Measurements from ENCODE around the gene CHST13. TPM values are rescaled to one million over a fixed set of nuclear protein-coding genes. Genes with fewer than 3 reads are reported as not detected.

The CHST13 gene
- total and polyA plus RNA-seq, 2 donors (not counting 3 experiments of a cell fraction or from before 2014, with no cell fraction given): 0.04 TPM; not detected in 1

DNA sequence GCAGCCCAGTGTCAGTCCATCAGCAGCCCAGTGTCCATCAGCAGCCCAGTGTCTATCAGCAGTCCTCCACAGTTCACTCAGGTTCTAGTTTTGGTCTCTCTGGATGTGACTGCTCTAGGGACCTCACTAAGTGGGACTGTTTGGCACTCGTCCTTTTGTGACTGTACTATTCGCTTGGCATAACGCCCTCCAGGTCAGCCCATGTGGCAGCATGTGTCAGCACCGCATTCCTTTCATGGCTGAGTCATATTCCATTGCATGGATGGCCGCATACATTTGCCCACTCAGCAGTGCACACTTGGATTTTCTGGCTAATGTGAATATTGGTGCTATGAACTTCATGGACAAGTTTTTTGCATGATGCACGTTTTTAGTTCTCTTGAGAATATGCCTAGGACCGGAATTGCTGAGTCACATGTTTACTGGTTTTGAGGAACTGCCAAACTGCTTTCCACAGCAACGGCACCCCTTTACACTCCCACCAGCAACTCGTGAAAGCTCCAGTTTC is 16.4 kb downstream of the CHST13 start:
- peak; percentile 72 for FAIRE-seq
- no peaks in the 10 kb centered on the region for H3K9me1 ChIP-seq (replicated peaks; ENCODE audit: control insufficient read depth, extremely low read depth, insufficient read depth, low read length)
- no peaks in the 10 kb centered on the region for H4K20me1 ChIP-seq (replicated peaks; ENCODE audit: control insufficient read depth, extremely low read depth, insufficient read depth, low read length)
- H3K79me2 ChIP-seq (ENCODE audit: control insufficient read depth, insufficient read depth, low read length): no peaks in the 10 kb centered on the region
- DNase-seq (ENCODE audit: low read depth, low spot score): peak; percentile 11
- no peak overlapping the region for H2AFZ ChIP-seq (ENCODE audit: low read depth, low read length)
- TF ChIP-seq POLR2AphosphoS5 (IDR thresholded peaks at IDR 0.05; ENCODE audit: insufficient read depth, low read depth, low read length) (no peak), JUN (IDR thresholded peaks at IDR 0.05; ENCODE audit: borderline replicate concordance, insufficient read depth, insufficient read length, low read depth) (peak; percentile 29), GATA2 (IDR thresholded peaks at IDR 0.05; ENCODE audit: insufficient read depth, insufficient read length, low read depth, low read length) (no peak)
- no peak overlapping the region for H3K4me2 ChIP-seq (ENCODE audit: insufficient read depth, low read length)
- H3K4me3 ChIP-seq (replicated peaks in 1 of 3; ENCODE audit: insufficient read depth in 1 of 3, low read depth in 1 of 3, low read length in 3 of 3): no peak overlapping the region
- no TSS peak for BruUV-seq (replicated peaks)
- no peaks in the 10 kb centered on the region for H3K27me3 ChIP-seq (ENCODE audit: control insufficient read depth in 2 of 2, insufficient read depth in 2 of 2, low read length in 2 of 2)
- ChIA-PET POLR2A (no interaction called here), CTCF (no interaction called here)
- no peak overlapping the region for H3K9ac ChIP-seq (replicated peaks; ENCODE audit: extremely low read depth, insufficient read depth, low read length)
- intact Hi-C loops (cut with micrococcal nuclease): no loop called here
- dilution Hi-C loops (cut with MboI; ENCODE audit: extremely low pct_ligation_motif_present, low sequenced_read_pairs): no loop called here
- no peak overlapping the region for H3K27ac ChIP-seq (ENCODE audit: insufficient read depth, low read depth, low read length)
- H3K4me1 ChIP-seq (ENCODE audit: control insufficient read depth, extremely low read depth, insufficient read depth, low read length): peaks cover 3% of the 10 kb centered on the region
- no peaks in the 10 kb centered on the region for H3K36me3 ChIP-seq (ENCODE audit: control insufficient read depth in 2 of 2, extremely low read depth in 1 of 2, insufficient read depth in 2 of 2, low read length in 2 of 2)
- H3K9me3 ChIP-seq (replicated peaks; ENCODE audit: control insufficient read depth, insufficient read depth, low read length): no peaks in the 10 kb centered on the region

GRCh38 chr3:126540951-126541627 is 17.1 kb downstream of the CHST13 start:
- Histone ChIP-seq H3K27me3 (ENCODE audit: control insufficient read depth in 2 of 2, insufficient read depth in 2 of 2, low read length in 2 of 2) (no peaks in the 10 kb centered on the region), H3K36me3 (ENCODE audit: control insufficient read depth in 2 of 2, extremely low read depth in 1 of 2, insufficient read depth in 2 of 2, low read length in 2 of 2) (no peaks in the 10 kb centered on the region), H3K79me2 (ENCODE audit: control insufficient read depth, insufficient read depth, low read length) (no peaks in the 10 kb centered on the region), H3K4me2 (ENCODE audit: insufficient read depth, low read length) (no peak overlapping the region), H3K9me3 (replicated peaks; ENCODE audit: control insufficient read depth, insufficient read depth, low read length) (no peaks in the 10 kb centered on the region), H3K4me3 (replicated peaks in 1 of 3; ENCODE audit: insufficient read depth in 1 of 3, low read depth in 1 of 3, low read length in 3 of 3) (no peak overlapping the region), H3K4me1 (ENCODE audit: control insufficient read depth, extremely low read depth, insufficient read depth, low read length) (peaks cover 3% of the 10 kb centered on the region), H3K9ac (replicated peaks; ENCODE audit: extremely low read depth, insufficient read depth, low read length) (no peak overlapping the region), H4K20me1 (replicated peaks; ENCODE audit: control insufficient read depth, extremely low read depth, insufficient read depth, low read length) (no peaks in the 10 kb centered on the region), H3K27ac (ENCODE audit: insufficient read depth, low read depth, low read length) (no peak overlapping the region), H3K9me1 (replicated peaks; ENCODE audit: control insufficient read depth, extremely low read depth, insufficient read depth, low read length) (no peaks in the 10 kb centered on the region), H2AFZ (ENCODE audit: low read depth, low read length) (no peak overlapping the region)
- ChIA-PET CTCF (no interaction called here), POLR2A (no interaction called here)
- intact Hi-C loops (cut with micrococcal nuclease) (no loop called here), dilution Hi-C loops (cut with MboI; ENCODE audit: extremely low pct_ligation_motif_present, low sequenced_read_pairs) (no loop called here)
- DNase-seq (ENCODE audit: low read depth, low spot score) (no peak), FAIRE-seq (no peak)
- no peak for TF ChIP-seq JUN (IDR thresholded peaks at IDR 0.05; ENCODE audit: borderline replicate concordance, insufficient read depth, insufficient read length, low read depth)
- no peak for TF ChIP-seq MYC (IDR thresholded peaks at IDR 0.05; ENCODE audit: low read depth, low read length)
- TF ChIP-seq POLR2A (IDR thresholded peaks at IDR 0.05; ENCODE audit: low read depth, low read length): no peak
- no peak for TF ChIP-seq MAX (IDR thresholded peaks at IDR 0.05; ENCODE audit: insufficient read depth, insufficient read length)
- TF ChIP-seq POLR2AphosphoS5 (IDR thresholded peaks at IDR 0.05; ENCODE audit: insufficient read depth, low read depth, low read length): no peak
- TF ChIP-seq CTCF (IDR thresholded peaks at IDR 0.05; ENCODE audit: extremely low read depth in 1 of 2, insufficient read depth in 1 of 2, low read depth in 1 of 2, low read length in 2 of 2): no peak
- TF ChIP-seq EZH2 (IDR thresholded peaks at IDR 0.05; ENCODE audit: borderline replicate concordance, low read depth, low read length, severe bottlenecking): no peak
- TF ChIP-seq FOS (IDR thresholded peaks at IDR 0.05; ENCODE audit: borderline replicate concordance, insufficient read depth, low read length): no peak
- no peak for TF ChIP-seq GATA2 (IDR thresholded peaks at IDR 0.05; ENCODE audit: insufficient read depth, insufficient read length, low read depth, low read length)
- BruUV-seq (replicated peaks): no TSS peak

All from endothelial cell of umbilical vein (primary cell).